HG02763 (cell line): Measurements from ENCODE around the gene TACO1.

Experiments
- ATAC-seq: cut with Tn5 transposase; IDR thresholded peaks from one replicate; pipeline ENCODE4 v1.9.1; 2021; ENCODE audit warnings: mild to moderate bottlenecking, moderate library complexity; ENCODE audit not compliant: unreplicated experiment

The TACO1 gene

DNA sequence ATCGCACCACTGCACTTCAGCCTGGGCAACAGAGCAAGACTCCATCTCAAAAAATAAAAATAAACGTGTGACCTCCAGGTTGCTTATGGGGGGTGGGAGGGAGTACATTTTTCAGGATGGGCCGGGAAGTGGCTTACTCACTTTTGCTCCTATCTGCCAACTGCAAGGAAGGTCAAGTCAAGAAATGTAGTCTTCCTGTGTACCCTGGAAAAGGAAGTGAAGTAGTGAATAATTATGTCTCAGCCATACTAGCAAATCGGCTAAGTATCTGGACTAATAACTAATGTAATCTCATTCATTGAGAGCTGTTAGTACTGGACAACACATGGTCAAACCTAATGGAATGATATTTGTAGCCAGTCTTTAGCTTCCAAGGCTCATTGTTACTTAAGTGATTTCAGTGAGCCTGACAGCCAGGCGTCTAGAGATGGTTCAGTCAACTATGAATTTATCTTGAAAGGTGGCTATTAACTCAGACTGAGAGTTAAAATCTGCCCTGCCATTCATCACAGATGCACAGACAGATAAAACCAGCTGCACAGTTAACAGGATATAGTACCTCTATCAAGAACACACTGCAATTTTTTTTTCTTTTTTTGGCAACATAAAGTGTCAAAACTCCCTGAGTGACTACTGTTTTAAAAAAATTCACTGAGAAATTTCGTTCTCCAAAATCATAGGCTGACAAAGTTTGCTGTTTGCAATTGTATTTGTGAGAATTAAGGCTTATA, 3.7 kb upstream of the TACO1 start:
- no peak for ATAC-seq

- no peak for ATAC-seq
Measured at GRCh38 chr17:63598281-63598680, 2.4 kb upstream of the TACO1 start.

DNA sequence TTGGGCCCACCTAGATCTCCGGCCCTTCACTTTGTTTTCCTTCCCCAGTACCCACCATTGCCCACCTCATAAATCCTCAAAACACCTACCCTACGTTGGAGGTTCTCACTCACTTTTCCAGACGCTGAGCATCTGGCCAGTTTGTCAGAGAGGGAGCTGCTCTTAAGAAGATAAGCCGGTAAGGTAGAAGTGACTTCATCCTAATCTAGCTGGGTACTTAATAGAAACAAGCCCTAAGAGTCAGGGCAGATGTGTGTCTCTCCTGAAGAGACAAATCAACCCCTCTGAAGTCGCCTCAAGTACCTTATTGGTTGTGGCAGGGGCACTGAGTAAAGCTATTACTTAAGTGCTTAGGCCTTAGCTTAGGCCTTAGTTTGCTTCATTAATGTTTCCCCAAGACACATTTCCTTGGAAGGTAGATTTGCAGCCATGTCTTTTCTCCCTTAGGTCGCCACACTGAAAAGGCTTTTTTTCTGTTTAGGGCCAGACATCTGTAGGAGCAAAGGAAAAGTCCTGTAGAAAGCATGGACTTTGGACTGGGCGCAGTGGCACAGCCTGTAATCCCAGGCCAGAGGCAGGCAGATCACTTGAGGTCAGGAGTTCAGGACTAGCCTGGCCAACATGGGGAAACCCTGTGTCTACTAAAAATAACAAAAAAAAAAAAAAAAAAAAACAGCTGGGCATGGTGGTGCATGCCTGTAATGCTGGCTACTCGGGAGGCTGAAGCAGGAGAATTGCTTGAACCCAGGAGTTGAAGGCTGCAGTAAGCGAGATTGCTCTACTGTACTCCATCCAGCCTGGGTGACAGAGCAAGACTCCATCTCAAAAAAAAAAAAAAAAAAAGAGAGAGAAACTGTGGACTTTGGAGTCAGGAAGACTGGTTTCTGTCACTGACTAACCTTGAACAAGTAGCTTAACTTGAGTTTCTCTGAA, 1.0 kb downstream of the TACO1 start:
- no peak for ATAC-seq

- ATAC-seq = no peak
Measured at GRCh38 chr17:63609816-63610573, 9.3 kb downstream of the TACO1 start.

GRCh38 chr17:63610854-63611253, 10.2 kb downstream of the TACO1 start:
- ATAC-seq = no peak

- no peak for ATAC-seq
Measured at GRCh38 chr17:63611354-63611753, 10.7 kb downstream of the TACO1 start.

- no peak for ATAC-seq
Measured at GRCh38 chr17:63613663-63614062, 13.0 kb downstream of the TACO1 start.

GRCh38 chr17:63621229-63621683, 20.6 kb downstream of the TACO1 start:
- no peak for ATAC-seq

GRCh38 chr17:63621684-63622573, 21.2 kb downstream of the TACO1 start, which contains the start of gene MAP3K3:
Gene MAP3K3 (plus strand): TSS chr17:63622417. CDS start chr17:63622760, 343 bp downstream.
- ATAC-seq = peak; percentile 89

DNA sequence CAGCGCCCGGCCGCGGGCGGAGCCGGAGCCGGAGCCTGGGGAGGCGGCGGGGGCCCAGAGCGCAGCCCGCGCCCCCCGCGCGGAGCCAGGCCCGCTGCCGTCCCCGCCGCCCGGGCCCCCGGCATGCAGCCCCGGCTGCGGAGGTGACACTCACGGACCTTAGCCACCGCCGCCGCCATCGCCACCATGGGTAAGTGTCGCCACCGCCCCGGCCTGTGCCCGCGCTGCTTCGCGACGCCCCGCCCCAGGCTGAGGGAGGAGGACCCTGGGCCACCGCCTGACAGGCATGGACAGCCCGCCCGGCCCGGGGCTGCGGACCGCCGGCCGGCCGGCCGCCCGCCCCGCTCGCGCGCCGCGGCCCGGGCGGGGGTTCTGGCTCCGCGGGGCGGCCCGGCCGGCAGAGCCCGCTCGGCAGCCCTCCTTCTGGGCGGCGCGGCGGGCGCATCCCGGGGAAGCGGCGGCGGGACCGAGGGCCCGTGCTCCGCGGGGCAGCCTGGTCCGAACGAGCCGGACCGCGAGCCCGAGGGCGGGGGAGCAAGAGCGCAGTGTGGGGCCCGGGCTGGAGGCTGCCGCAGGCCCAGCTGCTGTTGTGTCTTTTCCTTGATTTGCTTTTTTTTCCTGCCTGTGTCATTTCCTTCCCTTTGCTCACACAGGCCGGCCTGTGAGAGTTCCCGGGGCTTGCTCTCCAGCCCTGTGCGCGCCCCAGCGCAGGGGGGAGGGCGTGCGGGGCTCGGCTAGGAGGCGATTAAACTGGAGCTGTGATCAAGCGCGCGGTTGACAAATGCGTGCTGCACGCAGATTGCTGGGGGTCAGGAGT, 22.1 kb downstream of the TACO1 start:
- peak; percentile 25 for ATAC-seq

DNA sequence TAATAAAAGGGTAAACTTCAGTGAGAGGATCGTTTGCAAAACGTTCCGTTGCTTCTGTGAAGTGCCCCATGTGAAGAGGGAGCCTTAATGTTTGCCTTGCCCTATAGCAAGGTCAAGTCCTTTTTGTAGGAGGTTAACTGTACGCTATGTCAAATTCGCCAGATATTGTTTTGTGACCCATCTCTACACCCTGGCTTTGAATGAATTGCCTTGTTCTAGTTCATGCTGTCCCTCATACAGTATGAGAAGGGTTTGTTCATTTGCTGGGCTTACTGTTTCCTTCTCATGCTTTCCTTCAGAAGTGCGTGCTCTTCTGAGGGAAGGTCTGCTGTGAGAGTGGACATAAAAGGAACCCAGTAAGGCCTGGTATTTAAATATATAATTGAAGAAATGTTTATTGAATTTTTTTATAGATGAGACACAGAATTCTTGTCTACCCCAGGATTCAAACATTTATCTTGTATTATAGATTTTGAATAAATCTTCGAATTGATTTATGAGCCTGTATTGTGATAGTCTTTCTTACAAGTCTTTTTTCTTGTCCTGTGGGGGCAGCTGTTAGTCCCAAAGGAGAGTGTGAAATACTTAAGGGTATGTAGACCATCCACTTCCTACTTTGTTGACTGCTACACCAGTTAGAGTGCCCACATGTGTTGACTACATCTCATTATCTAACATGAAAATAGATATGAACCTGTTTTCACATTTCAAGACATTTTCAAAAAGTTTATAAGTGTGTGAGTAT, 23.3 kb downstream of the TACO1 start:
- no peak for ATAC-seq

DNA sequence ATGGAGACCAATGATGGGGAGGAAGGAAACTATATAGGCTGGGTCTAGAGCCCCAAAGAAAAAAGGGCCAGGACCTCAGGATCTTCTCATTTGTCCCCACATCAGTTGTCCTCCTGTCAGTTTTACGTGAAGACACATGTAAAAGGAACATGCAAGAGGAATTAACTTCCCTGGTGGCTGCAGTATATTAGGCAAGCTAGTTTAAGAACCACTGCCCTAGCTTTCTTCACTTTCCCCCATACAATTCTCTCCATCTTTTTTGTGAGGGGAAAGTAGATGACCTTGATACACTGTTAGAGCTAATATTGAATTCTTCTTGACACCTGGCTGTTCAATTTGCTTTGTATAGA, 23.8 kb downstream of the TACO1 start:
- ATAC-seq = no peak

DNA sequence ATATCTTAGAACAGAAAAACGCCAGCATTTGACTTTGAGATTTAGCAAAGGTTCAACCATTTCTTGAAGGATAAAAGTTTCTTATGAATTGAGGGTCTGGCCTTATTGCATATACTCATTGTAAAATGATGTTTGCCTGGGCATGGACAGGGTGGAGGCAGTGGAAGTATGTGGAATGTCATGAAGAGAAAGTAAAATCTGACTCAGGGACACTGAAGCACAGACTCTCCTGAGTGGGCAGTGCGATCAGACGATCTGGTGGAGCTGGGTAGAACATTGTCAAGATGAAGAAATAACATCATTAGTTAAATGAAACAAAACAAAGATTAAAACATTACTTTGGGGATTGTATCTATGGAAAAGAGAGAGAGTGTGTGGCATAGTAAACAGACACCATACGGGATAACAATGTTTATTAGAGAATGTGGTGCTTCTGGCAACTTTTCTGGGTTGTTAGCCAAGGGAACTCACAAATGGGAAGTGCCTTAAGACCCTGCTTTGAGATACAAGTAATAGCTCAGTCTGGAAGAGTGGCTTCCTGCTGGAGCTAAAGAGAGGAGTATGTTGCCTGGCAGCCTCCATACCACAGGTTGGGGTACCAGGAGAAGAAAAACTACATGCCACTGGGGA, 26.0 kb downstream of the TACO1 start:
- no peak for ATAC-seq

GRCh38 chr17:63629627-63630026, 28.9 kb downstream of the TACO1 start:
- ATAC-seq = no peak

- ATAC-seq = no peak
Measured at GRCh38 chr17:63631062-63631461, 30.4 kb downstream of the TACO1 start.

GRCh38 chr17:63631626-63632025, 30.9 kb downstream of the TACO1 start:
- ATAC-seq = no peak

DNA sequence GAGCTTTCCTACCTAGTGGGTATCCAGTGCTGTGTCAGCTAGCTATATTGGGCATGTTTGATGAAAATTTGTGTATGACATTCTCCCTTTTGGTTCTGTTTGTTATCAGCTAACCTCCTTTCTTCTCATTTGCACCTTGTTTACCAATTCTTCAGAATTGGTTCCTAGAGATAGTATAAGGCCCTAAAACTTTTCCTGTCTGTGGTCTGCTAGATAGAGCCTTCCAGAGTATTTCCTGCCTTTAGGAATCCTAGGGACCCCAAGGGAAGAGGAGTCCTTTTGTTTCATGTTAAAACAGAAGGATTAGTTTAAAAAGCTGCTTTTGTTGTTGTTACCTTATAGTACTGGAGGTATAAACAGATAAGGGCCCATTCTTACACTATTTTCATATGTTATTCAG, 33.0 kb downstream of the TACO1 start:
- ATAC-seq = no peak

GRCh38 chr17:63634163-63634562, 33.5 kb downstream of the TACO1 start:
- ATAC-seq = no peak
